Caki2 (cell line): ENCODE results near the gene FGB. TPM values are rescaled to one million over a fixed set of nuclear protein-coding genes. Genes with fewer than 3 reads are reported as not detected.

Experiments
- DNase-seq: peaks from one replicate; pipeline ENCODE4 v3.0.0-alpha.2; 2015; ENCODE audit warnings: low read depth
- in situ Hi-C: cut with HindIII; loops from 2 replicates; pipeline ENCODE4 v1.10.0; 2016; ENCODE audit warnings: low sequenced_read_pairs, low pct_unique_long_range_greater_than_20kb, mixed read lengths
- total RNA-seq: library from RNA; depleted of rRNA; stranded (reverse); fragments of >200 nt; shearing (Covaris generic); gene quantifications from 2 replicates; pipeline ENCODE4 v1.2.3, GENCODE V29; 2014; ENCODE audit warnings: low replicate concordance

Gene FGB
- total RNA-seq, 1 experiment from 2014 or later = 0.37 TPM

DNA sequence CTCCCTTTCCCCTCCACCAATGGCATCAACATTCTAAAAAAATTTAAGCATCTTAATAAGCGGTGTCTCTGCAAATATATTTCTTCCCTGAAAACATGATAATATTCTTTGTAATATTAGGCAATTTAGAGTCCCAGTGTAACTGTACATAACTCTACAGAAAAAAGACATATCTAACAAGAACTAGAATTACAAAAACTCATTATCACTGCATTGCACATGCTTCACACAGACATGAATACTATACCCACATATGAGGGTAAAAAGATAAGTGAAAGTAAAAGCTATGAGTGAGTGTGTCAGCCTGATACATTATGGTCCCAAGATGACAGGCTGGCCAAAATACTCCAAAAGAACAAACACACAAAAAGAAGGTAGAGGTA lies 2.4 kb upstream of the FGB start:
- DNase-seq = no peak

DNA sequence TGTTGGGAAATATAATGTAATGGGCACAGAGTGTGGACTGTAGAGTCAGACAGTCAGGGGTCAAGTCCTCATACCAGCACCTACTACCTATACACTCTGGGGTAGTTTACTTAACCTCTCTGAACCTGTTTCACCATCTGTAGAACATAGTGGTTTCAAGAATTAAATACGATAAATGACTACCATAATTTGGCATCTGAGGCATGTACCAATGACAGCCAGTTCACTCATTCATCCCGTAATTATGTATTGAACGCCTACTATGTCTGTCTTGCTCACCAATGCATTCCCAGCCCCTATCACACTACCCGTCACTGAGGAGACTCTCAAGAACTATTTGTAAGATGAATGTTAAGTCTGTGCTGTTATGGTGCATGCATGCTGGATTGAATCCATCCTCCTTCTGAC lies 2.0 kb upstream of the FGB start:
- in situ Hi-C loops = no loop called here
- DNase-seq = peak; percentile 45

More for the DNA sequence above, 2.4 kb upstream of the FGB start:
- in situ Hi-C loops = no loop called here

DNA sequence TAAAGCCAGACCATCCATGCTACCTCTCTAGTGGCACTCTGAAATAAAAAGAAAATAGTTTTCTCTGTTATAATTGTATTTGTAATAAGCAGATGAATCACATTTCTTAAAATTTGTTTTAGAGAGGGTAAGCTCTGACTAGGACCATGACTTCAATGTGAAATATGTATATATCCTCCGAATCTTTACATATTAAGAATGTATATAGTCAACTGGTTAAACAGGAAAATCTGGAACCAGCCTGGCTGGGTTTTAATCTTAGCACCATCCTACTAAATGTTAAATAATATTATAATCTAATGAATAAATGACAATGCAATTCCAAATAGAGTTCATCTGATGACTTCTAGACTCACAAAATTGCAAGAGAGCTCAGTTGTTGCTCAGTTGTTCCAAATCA lies 1.5 kb downstream of the FGB start:
- DNase-seq = no peak
- in situ Hi-C loops = no loop called here

DNA sequence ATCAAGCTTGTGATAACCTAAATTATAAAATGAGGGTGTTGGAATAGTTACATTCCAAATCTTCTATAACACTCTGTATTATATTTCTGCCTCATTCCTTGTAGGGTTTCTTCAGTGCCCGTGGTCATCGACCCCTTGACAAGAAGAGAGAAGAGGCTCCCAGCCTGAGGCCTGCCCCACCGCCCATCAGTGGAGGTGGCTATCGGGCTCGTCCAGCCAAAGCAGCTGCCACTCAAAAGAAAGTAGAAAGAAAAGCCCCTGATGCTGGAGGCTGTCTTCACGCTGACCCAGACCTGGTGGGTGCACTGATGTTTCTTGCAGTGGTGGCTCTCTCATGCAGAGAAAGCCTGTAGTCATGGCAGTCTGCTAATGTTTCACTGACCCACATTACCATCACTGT lies 2.9 kb downstream of the FGB start:
- in situ Hi-C loops = no loop called here
- DNase-seq = no peak

DNA sequence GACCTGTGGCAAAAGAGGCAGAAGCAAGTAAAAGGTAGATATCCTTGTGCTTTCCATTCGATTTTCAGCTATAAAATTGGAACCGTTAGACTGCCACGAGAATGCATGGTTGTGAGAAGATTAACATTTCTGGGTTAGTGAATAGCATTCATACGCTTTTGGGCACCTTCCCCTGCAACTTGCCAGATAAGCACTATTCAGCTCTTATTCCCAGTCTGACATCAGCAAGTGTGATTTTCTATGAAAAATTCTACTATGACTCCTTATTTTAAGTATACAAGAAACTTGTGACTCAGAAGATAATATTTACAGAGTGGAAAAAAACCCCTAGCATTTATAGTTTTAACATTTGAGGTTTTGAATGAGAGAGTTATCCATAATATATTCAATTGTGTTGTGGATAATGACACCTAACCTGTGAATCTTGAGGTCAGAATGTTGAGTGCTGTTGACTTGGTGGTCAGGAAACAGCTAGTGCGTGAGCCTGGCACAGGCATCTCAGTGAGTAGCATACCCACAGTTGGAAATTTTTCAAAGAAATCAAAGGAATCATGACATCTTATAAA lies 3.9 kb downstream of the FGB start:
- DNase-seq = peak; percentile 57
- in situ Hi-C loops = no loop called here

DNA sequence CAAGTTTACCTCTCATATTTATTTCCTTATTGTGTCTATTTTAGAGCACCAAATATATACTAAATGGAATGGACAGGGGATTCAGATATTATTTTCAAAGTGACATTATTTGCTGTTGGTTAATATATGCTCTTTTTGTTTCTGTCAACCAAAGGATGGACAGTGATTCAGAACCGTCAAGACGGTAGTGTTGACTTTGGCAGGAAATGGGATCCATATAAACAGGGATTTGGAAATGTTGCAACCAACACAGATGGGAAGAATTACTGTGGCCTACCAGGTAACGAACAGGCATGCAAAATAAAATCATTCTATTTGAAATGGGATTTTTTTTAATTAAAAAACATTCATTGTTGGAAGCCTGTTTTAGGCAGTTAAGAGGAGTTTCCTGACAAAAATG lies 6.2 kb downstream of the FGB start:
- in situ Hi-C loops = no loop called here
- DNase-seq = no peak

DNA sequence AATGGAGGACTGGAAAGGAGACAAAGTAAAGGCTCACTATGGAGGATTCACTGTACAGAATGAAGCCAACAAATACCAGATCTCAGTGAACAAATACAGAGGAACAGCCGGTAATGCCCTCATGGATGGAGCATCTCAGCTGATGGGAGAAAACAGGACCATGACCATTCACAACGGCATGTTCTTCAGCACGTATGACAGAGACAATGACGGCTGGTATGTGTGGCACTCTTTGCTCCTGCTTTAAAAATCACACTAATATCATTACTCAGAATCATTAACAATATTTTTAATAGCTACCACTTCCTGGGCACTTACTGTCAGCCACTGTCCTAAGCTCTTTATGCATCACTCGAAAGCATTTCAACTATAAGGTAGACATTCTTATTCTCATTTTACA lies 6.8 kb downstream of the FGB start:
- in situ Hi-C loops = no loop called here
- no peak for DNase-seq

DNA sequence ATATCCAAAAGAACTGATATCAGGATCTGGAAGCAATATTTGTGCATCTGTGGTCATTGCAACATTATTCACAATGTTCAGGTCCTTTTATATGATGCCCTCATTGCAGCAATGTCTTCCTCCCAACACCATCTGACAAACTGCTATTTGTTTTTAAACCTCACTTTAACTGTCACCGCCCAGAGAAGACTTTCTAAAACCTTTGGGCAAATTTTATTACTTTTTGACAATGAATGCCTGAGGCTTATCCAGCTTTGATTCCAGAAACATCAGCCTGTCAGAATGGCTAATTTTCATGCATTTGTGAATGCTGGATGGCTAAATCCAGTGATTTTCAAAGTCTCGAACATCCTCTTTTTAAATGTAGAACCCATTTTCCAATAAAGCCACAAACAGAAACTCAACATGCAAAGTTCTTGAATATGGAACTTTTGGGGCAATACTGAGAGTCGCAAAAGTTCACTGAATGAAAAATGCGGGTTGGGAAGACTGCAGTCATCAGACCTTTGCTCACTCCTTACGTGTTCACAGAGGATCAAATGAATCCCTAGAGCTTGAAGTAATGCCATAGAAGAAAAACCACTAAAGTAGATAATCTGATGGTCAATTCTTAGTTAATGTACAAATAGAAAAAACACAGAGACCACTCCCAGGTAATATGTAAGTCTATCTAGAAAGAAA lies 10.5 kb downstream of the FGB start:
- in situ Hi-C loops = no loop called here
- no peak for DNase-seq

DNA sequence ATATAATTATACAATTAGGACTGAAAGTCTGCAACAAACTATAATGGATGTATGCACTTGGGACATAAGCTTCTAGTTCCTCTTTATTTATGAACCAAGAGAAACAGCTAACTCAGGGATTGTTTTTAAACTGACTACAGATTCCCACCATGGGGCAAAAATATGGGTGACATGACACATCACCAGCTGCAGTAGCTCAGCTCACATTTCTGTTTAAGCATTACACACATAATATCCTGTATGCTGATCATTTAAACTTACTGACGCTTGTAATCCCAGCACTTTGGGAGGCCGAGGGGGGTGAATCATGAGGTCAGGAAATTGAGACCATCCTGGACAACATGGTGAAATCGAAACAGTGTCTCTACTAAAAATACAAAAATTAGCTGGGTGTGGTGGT lies 11.5 kb downstream of the FGB start:
- DNase-seq = no peak
- in situ Hi-C loops = no loop called here

DNA sequence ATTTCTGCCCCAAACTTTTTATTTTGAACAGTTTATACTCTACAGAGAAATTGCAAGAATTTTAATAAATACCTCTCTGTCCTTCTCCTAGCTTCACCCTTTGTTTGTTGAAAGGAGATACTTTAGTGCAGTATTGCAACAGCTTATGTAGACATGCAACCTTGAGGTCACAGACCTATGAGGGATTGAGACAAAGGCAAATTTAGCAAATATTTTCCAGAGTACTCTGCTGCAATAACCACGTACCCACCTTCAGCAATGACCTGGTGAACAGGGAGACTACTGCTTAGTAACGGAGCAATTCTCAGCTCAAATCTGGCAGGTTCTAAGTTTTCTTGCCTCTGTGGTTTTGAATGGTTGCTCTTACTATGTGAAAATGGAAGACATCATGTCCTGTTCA lies 14.5 kb downstream of the FGB start:
- DNase-seq = no peak
- in situ Hi-C loops = no loop called here

DNA sequence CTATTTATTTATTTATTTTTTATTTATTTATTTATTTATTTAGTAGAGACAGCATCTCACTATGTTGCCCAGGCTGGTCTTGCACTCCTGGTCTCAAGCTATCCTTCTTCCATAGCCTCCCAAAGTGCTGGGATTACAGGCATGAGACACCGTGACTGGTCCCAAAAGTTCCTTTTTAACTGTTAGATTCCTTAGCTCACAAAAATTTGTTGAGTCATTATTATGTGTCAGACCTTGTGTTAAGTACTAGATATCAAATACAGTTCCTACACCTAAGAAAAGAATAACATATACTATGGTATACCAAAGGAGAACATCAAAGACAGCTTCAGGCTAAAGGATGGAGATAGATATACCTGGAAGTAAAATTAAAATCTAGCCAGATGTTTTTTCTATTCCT lies 16.1 kb downstream of the FGB start:
- DNase-seq = no peak
- in situ Hi-C loops = no loop called here

DNA sequence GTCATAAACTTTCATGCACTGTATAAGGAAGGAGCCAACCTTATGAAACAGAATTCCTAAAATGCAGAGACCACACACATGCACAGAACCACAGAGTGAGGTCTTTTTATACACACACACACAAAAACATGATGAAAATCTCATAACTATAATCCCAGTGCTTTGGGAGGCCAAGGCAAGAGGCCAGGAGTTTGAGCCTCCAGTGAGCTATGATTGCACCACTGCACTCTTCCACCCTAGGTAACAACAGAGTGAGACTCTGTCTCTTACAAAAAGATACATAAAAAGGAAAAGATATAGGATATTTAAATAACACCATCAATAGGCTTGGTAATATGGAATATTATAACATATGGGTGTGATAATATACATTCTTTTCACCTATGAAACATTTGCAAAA lies 17.1 kb downstream of the FGB start:
- DNase-seq = no peak
- in situ Hi-C loops = no loop called here

DNA sequence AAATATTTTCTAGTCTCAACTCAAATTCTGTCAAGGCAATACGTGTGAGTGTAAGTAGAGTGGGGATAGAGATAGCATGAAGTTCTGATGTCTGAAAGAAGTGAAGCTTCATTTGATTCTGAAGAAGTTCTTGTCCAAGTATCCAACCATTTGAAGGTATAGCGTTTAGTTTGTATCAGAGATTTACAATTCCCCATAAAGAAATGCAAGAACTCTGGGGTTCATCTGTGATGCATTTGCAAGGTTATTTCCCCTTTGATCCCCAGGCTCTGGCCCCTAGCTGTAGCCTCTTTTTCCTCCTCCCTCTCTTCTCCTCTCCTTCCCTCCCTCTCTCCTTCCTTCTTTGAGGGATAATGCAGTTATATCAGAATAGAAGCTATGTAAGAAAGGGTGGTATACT lies 19.9 kb downstream of the FGB start:
- in situ Hi-C loops = no loop called here
- DNase-seq = no peak

DNA sequence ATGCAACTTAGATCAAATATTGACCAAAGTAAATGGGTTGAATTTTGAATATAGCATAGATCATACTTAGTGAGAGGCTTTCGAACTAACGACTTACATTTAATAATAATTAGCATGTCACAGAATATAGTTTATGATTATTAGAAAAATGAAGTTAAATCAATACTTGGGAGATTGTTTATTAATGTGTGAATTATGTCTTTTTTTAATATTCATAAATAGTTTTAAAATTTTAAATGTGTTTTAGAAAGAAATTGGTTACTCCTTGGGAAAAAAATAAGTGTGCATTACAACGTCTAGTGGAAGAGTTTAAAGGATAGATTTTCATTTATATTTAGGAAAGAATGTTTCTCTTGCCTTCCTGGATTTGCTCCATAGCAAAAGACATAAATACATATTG lies 20.4 kb downstream of the FGB start:
- DNase-seq = no peak
- in situ Hi-C loops = no loop called here

DNA sequence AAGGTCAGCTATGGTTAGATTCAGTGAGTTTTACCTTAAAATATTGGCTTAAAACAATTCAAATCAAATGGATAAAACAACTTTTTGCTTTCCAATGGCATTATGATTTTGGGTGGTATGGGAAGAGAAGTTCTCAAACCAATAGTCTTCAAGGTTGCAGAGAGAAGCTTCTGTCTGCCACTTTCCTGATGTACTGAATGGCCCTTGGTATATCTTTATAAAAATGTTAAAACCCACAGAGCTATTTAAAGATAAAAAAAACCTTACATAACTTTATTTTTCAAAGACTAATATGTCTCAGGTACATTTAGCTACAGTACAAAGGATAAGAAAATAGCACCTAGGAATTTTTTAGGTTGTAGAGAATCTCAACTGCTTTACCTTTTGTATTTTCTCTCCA lies 20.9 kb downstream of the FGB start:
- no peak for DNase-seq
- in situ Hi-C loops = no loop called here

DNA sequence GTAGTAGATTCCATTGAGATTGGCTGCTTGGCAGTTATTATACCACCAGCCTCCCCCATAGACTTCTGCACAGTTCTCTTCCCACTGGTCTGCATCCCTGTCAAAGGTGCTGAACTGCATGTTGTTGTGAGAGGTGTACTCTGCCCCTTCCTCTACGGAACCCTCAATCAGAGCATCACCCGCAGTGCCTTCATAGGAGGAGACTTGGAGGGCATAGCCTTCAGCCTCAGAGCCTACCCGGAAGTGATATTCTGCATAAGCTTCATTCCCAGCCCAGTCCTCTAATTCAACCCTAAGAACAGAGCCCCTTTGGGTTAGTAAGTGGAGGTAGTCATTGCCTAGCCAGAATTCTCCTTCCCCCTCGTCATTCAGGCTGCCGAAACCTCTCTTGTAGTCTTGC lies 21.4 kb downstream of the FGB start:
- in situ Hi-C loops = no loop called here

DNA sequence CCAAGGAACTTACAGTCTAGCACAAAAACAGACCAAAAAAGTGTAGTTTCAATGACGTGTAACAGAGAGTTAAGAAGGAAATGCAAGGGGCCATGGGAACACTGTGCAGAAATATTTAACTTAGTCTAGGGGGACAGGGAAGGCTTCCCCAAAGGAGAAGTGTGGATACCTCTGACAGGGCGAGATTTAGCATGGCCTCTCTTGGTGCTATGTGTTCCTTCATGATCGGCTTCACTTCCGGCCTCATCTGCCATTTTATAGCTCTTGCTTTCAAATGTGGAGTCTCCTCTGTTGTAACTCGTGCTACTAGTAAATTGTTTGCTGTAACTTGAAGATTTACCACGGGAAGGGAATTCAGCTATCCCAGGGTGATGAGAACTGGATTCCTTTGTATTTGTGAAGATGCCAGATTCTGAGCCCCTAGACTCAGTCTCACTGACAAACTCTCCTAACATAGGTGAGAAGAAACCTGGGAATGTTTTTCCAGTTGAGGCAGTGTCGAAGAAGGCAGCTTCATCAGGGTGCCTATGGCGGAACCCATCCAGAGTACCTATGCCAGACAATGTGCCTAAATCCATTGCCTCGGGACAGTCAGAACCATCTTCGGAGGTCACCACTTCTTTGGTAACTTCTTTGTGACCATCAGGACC lies 22.7 kb downstream of the FGB start:
- DNase-seq = no peak
- in situ Hi-C loops = no loop called here

More for the DNA sequence above, 21.4 kb downstream of the FGB start:
- DNase-seq = no peak

DNA sequence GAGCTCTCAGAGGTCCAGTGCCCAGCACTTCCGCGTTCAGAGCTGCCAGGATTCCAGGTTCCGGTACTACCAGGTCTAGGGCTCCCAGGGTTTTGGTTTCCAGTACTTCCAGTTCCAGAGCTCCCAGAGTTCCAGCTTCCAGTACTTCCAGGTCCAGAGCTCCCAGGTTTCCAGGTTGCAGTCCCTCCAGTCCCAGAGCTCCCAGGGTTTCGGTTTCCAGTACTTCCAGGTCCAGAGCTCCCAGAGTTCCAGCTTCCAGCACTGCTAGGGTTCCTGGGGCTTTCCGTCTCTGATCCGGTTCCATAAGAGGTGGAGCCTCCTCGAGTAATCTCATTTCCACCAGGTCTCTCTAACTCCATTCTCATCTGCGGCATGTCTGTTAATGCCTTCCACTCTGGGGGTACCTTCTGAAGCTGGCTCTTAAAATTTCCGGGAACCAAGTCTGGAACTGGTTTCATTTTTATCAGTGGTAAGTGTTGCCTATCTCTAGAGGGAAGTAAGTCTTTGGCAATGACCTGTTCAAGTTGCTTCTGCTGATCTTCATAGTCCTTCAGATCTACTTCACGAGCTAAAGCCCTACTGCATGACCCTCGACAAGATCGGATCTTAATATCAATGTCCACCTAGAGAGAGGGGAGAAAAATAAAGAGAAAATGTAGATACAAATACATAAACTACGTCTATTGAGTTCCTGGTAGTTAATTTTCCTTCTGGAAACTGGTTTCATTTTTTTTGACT lies 23.7 kb downstream of the FGB start:
- no peak for DNase-seq
- in situ Hi-C loops = no loop called here

DNA sequence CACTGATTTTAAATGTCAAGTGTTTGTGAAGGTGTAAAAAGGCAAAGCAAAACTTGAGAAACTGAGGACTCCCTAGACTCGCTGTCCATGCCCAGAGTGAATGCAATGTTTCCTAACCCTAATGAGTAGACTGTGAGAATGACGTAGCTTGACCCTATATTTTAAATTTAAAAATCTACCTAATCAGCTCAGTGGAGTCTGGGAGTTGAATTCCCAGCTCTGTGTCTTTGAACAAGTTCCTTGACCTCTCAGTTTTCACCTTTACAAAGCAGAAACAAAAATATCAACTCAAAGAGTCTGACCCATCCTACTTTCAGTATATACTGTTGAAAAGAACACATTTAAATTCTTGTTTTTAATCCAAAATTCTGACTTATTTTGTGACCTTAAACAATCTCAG lies 25.4 kb downstream of the FGB start:
- in situ Hi-C loops = no loop called here
- no peak for DNase-seq
